NB4 (cell line): ENCODE data around the gene HOXB13.

Experiments
- CTCF ChIP-seq: IDR thresholded peaks from one replicate; pipeline ENCODE4 v1.5.1; 2012; ENCODE audit warnings: low read depth, low read length
- MAX ChIP-seq: IDR thresholded peaks from 2 replicates; pipeline ENCODE4 v1.6.1; 2011; ENCODE audit warnings: low read depth, low read length

- TF ChIP-seq MAX = no peak
- no peak for TF ChIP-seq CTCF
Measured at GRCh38 chr17:48693178-48693577, 35.4 kb downstream of the HOXB13 start.
